Erythroblast (primary cell): ENCODE measurements around the gene MMAB.

Source experiments
- GATA1 ChIP-seq: IDR thresholded peaks from 2 replicates; pipeline ENCODE4 v1.6.1; 2011; ENCODE audit warnings: low read depth, mild to moderate bottlenecking, control low read depth, low read length, moderate library complexity
- POLR2A ChIP-seq: IDR thresholded peaks from 2 replicates; pipeline ENCODE4 v1.6.1; 2011; ENCODE audit warnings: mild to moderate bottlenecking, low read length

GRCh38 chr12:109535863-109536250, 37.4 kb downstream of the MMAB start:
- TF ChIP-seq POLR2A: no peak
- TF ChIP-seq GATA1: no peak
